GM18517 (cell line): ENCODE results near the gene MCTP1.

Experiments
- ATAC-seq: cut with Tn5 transposase; IDR thresholded peaks from one replicate; pipeline ENCODE4 v1.9.1; 2021; ENCODE audit warnings: mild to moderate bottlenecking, moderate library complexity; ENCODE audit not compliant: unreplicated experiment

MCTP1 gene

GRCh38 chr5:95284572-95285408 lies at the start of gene MCTP1:
Gene MCTP1, minus strand, starts transcription at chr5:95285094.
- no peak for ATAC-seq

GRCh38 chr5:95332158-95332557 lies 47.3 kb upstream of the MCTP1 start:
- no peak for ATAC-seq

- ATAC-seq = no peak
These were observed 46.5 kb upstream of the MCTP1 start for GRCh38 chr5:95331358-95331757.

DNA sequence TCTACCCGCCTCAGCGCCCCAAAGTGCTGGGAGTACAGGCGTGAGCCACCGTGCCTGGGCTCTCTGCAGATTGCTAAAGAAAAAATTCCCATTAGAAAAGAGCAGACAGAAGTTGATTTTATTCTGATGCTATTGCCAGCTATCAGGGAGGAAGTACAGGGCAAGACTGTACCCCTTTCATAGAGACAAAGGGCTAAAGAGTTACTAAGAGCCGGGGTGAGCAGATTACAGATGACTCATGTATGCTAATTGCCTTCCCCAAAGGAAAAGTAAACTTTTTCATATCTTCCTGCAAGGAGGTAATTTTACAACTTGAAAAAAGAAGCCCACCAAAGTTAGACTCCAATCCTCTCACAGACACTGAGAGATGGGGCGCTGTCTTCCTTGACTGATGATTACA lies 42.3 kb upstream of the MCTP1 start:
- no peak for ATAC-seq

DNA sequence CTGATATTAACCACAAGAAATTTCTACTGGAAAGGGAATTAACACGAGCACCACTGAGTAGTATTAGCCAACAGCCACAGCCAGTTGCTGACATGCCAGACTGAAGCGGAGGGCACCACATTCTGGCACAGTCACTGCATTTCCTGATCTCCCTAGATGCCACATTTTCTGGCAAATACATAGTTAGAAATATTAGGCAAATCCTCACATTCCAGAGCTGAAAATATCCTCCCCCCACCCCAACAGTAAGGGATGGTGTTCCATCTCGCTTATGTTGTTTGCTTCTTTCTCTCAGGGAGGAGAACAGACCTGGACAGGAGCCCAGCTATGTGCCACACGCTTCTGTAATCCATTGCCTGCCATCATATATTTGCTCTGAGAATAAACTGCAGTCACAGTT lies 32.8 kb upstream of the MCTP1 start:
- no peak for ATAC-seq

- ATAC-seq = no peak
These were observed 32.2 kb upstream of the MCTP1 start for GRCh38 chr5:95317085-95317484.

DNA sequence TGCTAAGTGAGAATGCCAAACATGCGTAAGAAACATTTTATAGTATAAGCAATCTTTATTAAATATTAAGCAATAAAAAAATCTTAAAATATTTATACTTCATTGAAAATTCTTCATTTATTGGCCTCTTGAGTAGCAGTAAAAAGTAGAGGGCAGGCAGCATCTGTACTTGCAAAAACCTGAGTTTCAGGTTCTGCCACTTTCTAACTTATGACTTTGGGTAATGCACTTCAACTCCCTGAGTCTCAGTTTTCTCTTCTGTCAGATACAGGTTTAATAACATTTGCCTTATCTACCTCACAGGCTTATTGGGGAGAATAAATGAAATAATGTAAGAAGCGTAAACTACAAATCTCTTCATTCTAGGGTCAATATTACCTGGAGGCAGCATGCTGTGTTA lies 19.8 kb upstream of the MCTP1 start:
- no peak for ATAC-seq

- ATAC-seq = no peak
These were observed 13.8 kb upstream of the MCTP1 start for GRCh38 chr5:95298651-95299050.

DNA sequence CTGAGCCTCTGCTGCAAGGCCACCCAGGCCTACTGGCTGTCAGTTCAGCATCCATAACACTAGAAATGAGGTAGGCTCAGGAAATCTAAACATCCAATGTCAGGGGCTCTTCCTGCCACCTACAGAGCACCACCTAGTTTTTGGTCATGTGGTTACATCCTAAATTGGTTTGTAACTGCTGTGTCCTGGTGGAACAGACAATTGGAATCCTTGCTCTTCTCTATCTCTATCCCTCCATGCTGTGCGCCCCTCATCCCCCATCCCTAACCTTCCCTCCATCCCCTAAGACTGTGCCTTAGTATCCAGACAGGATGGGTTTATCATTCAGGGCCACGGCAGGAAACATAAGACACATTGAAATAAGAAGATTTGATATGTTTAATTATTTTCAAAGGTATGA lies 11.4 kb upstream of the MCTP1 start:
- ATAC-seq = no peak

DNA sequence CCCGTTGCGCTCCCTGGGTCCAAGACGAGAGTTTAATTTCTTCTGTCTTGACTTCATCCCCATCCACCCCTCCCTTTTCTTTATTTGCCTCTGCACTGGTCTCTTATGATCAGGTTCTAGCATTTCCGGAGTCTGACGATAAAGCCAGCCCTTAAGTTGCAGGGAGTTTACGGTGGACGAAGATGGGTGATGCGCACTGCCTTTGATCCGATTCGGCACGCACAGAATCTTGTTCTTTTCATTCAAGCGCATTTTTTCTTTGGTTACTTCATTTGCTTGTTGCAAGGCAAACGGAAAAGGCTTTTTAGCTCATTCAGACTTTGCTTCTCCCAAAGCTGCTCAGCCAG lies 488 bp upstream of the MCTP1 start:
- ATAC-seq = no peak

DNA sequence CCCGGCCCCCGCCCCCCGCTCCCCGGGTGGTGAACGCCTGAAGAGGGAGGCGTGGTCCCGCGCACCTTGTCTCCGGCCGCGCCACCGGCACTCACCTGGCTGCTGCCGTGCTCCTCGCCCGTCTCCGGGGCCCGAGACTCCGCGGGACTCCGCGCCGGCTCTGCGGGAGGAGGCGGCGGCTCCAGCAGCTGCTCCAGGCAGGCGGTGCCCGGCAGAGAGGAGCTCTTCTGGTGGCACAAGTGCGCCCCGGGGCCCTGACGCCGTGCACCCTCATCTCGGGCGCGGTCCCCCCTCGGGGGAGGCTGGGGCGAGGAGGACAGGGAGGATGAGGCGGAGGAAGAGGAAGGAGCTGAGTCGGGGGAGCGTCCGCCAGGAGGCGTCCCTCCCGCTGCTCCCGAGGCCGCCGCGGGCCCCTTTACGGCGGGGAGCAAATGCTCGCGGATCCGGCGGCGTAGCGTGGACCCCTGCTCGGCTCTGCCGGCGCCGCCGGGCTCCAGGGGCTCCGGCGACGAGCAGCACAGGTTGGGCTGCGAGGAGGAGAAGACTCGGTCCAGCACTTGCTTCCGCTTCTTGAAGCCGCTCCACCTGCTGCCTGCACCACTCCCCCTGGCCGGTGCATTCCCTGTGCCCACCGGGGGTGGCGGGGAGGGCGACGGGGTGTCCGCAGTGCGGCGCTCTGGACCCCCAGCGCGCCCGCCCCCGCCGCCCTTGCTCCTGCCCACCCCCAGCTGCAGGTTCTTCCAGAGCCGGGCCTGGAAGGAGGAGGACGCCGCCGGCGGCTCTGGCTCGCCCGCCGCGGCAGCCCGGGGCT lies 928 bp downstream of the MCTP1 start:
- ATAC-seq = no peak

DNA sequence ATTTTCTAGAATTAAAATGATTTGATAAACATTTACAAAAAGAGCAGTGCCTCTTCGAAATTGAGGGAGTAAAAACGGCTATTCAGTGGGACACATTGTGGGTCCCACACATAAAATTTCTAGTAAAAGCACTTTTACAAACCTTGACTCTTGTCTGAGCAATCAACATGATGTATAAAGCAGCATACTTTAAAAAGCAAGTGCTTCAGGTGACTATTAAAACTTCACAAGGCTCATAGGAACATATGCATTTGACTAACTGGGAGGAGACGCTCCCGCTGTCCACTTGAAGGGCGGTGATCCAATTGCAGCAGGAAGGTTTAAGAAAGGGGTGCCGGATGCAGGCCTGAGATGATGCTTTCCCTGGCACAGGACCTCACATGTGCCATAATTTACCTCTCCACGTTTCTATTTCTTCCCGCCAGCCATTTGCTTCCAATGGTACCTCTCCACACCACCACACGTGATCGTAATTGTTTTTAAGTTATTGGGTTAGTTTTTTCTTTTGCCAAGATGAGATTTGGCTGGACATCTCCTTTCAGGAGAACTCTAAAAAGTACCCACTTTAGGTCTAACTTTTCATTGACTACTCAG lies 1.8 kb downstream of the MCTP1 start:
- no peak for ATAC-seq

DNA sequence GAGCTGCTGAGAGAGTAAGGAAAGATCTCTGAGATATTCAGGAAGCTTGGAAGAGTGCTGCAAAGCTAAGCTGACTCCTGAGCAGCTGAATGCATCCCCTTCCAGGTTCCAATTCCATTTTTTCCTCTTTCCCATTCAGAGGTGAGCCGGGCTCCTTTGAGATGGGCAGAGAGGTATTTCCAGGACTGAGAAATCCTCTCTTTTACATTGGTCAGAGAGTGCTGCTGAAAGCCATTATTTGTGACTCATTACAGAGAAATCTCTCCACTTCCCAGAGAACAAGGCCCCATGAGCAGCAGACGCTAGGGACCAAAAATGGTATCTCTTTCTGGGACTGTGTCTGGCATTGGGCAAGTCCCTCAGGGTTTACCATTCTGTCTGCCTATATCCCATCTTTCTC lies 3.7 kb downstream of the MCTP1 start:
- no peak for ATAC-seq

DNA sequence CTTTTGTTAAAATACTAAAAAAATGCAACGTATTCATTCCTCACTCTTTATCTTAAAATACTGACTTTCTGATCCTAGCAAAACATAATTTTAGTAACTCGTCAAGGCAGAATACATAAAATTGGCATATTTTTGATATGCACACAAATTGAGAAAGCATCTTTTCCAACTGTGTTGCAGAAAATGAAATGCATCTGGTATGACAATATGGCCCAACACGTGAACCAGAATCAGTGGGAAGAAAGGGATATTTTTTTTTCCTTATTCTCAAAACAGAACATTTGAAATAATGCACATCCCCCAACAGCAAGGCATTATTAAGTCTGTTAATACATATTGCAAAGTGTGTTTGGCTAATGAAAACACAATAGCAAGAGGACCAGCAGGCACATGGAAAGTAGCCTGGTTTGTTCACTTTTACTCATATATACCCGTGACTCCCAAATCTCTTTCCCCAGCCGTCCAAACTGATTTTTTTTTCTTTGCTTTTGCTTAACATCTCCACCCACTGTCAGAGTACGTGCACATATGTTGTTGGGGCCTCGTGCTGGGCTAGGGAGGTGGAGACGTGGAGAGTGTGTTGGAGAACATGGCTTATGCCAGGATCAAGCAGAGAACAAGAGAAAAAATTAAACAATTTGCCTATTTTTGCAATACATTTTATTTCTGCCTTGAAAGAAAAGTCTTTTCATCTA lies 4.3 kb downstream of the MCTP1 start:
- no peak for ATAC-seq

DNA sequence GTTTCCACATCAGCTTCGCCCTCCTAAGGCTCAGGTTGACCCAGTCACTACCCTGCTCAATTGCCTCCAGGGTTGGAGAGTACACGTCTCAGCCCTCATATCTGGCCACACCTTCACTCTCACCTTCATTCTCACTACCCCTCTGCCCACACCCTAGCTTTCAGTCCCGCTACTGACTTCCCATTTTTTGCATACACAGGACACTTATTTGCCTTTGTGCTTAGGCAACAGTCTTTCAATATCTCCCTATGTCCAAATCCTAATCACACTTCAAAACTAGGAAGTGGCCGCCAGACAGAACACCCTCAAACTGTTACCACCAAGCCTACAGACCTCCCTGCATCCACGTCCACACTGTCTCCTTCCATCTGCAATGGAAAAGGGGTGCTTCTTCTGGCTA lies 10.9 kb downstream of the MCTP1 start:
- no peak for ATAC-seq

DNA sequence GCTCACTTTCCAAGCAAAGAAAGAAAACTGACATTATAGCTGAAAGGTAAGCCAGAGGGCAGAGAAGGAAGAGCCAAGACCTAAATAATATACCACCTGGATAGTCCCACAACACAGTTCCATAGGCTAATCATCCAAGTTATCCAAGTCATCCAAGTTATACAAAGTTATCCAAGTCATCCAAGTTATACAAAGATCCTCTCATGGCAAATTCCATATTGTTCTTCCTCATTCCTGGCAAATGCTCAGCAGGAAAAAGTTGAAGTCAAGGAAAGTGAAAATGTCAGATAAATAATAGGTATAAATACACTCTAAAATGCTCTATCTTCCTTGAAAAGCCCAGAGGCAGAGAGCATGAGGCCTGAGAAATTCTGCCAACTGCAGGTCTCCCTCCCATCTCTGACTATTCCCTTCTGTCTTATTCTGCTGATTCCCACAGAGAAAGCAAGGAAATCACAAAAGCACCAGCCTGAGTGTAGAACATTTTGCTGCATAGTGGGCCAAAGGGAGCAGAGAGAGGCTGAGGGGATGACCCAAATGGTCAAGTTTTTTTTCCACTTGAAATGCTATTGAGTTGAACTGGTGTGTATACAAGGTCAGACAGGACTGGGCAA lies 12.5 kb downstream of the MCTP1 start:
- no peak for ATAC-seq

DNA sequence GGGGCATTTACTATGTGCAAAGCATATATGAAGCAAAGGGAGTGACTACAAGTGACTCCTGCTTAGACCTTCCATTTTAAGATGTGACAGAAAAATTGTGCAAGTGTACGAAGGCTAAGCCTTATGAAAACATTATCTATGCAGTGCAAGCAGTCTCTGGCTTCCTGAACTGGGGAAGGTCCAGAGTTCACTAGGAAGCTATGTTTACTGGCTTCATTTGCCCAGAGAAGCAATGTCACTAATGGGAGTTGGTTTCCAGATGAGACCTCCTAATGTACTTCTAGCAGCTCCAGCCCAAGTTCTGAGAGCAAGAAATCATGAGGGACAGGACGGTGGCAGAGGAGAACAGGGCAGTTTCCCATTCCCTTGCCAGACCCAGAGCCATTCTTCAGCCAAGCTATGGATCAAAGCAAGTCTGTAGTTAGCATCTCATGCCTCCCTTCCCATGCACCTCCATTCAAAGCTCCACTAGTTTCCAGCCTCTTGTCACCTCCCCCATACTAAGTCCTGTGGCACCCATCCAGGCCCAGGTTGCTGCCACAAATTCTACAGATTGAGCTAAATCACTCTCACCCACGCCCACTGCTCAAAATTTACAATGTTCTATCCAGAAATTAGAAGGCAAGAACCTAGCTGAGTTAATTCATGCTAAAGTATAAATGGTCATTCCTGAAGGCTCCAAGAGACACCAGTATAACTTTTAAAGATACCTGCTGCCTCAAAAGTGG lies 21.8 kb downstream of the MCTP1 start:
- no peak for ATAC-seq

DNA sequence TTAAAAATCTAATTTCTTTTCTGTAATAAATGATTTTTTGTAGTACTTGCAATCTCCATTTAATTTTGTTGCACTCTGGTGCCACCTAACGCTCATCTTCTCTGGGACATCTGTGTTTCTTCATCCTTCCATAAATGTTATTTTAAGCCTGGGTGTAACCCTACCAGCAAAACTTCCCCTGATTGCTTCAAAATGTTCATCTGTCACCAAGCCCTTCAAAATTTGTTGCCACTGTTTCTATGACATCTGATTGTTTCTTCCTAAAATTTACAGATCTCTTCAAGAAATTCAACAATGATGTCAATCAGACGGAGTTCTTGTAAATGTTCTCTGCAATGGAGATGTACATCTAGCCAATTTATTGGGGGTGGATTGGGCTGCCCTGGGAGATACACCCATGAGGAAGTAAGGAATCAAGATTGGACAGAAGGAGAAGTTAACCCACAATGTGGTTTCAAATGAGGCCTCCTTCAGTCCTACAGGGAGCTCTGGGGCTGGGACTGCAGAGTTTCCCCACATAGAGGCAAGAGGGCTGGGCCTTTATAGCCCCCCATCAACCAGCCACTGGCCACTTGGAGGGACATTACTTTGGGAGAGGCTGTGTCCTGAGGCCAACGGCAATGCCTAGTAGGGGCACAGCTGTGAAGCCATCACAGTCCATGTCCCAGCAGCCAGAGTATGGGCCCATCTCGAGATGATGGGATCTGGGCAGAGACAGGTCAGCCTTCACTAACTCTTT lies 23.3 kb downstream of the MCTP1 start:
- no peak for ATAC-seq

DNA sequence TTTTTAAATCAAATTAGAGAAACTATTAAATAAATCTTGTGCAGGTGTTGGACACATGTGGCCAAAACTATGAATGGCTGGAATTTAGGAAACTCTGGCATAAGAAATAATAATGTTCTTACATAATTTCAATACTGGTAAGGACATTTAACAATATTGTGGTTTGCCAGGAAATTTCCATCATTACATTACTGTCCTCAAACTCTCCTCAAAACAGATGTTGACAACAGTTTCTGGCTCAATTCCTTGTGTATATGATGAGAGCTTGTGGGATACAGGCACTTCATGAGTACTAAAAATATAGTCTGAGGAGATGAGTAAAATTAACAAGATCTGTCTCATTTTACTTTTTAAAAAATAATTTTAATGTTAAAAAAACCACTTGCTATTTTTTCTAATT lies 27.9 kb downstream of the MCTP1 start:
- ATAC-seq = no peak

DNA sequence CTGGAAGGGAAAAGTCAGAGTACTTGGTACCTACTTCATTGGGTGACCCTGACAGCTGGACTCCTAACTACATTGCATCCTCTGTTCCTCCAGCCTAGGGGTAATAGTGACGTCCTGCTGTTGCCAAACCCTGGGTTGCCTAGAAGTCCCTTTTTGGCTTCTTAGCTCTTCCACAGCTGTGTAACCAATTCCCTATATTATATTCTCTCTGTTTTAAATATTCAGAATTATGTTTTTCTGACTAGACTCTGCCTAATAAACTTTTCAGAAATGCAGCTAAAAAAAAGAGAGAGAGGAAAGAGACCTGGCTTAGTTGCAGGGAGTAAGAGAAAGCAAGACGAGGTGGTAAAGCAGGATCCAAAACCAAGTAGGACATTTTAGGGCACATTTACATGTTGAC lies 28.4 kb downstream of the MCTP1 start:
- no peak for ATAC-seq
